Activated CD8-positive, alpha-beta memory T cell treated with anti-CD3 and anti-CD28 coated beads for 1 hour (primary cell): ENCODE measurements around the gene CASTOR2.
"Not testable (repeated sequence)": the region's sequence is repeated elsewhere in the genome, so short reads cannot be mapped to it uniquely, and the experiment has no call there.

Experiments
- DNase-seq, 2 donors: peaks; one replicate each; pipeline ENCODE4 v3.0.0-alpha.2; 2020; ENCODE audit warnings: low read depth in 1 of 2; ENCODE audit errors: extremely low read depth in 1 of 2

The CASTOR2 gene

DNA sequence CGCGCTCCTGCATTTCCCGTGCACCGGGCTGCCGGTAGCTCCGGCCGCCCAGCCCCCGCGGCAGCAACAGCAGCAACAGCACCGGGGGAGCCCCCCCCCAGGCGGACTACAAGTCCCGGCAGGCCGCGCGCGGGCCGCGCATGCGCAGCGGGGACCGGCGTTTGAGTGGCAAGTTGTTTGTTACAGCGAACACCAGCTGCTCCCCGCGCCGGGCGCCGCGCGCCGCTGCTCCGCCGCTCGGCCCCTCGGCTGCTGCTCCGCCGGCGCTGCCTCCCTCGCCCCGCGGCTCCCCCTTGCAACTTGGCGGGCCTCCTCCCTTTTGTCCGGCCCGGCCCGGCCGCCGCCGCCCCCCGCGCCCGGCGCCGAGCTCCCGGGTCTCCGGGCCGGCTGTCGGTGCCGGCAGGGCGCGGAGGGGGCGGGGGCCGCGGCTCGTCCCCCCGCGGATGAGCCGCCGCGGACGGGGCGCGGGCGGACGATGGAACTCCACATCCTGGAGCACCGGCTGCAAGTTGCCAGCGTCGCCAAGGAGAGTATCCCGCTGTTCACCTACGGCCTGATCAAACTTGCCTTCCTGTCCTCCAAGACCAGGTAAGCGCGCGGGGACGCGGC is at the start of gene CASTOR2:
Gene CASTOR2, plus strand, starts transcription at position 195 of the 609 bp plus-strand sequence. Its CDS starts 281 bp downstream, at position 476.
- peak; percentile 12 to 13 for DNase-seq

DNA sequence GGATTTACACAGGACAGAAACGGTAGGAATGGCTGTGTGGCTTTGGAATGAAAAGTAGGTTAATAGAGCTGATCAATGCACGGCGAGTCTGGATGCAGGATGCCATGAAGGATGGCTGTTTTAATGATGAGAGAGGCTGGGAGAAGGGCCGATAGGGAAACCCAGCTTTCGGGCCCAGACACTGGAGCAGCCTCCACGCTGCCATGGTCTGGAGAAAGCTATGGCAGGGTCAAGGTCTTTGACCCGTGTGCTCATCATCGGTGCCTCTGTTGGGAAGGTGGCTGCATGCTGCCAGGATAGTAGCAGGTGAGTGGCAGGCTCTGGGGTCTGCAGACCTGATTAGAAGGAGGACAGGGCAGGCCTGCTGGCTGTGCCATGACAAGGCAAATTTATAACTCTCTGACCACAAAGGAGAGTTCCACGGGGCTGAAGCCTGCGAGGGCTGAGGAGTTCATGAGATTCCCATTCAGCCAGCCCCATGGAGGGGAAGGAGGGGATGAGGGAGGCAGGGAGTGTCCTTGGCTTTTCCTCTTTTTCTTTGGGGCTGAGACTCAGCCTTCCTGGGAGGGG is 42.1 kb upstream of the CASTOR2 start:
- not testable (repeated sequence) for DNase-seq

DNA sequence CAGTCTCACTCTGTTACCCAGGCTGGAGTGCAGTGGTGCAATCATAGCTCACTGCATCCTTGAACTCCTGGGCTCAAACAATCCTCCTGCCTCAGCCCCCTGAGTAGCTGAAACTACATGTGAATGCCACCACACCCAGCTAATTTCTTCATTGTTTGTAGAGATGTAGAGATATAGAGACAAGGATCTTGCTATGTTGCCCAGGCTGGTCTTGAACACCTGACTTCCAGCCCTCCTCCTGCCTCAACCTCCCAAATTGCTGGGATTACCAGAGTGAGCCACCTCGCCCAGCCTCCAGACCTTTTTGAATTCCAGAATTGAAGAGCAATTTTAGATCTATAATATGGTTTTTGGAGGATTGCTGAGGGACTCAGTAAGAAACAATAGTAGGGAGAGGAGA is 40.9 kb upstream of the CASTOR2 start:
- not testable (repeated sequence) for DNase-seq

DNA sequence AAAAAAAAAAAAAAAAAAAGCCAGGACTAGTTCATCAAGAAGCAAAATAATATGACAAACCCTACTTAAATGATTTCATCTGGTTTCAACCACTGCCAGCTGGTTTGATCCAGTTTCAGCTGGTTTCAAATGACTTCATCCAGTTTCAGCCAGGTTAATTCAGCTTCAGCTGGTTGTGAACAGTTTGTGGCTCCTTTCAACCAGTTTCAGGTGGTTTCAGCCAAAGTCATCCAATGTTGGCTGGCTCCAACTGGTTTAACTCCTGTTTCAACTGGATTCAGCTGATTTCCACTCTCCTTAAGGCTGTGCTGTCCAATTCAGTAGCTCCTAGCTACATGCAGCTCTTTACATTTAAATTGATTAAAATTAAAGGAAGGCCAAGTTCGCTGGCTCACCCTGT is 37.5 kb upstream of the CASTOR2 start:
- DNase-seq, result not testable (repeated sequence)

DNA sequence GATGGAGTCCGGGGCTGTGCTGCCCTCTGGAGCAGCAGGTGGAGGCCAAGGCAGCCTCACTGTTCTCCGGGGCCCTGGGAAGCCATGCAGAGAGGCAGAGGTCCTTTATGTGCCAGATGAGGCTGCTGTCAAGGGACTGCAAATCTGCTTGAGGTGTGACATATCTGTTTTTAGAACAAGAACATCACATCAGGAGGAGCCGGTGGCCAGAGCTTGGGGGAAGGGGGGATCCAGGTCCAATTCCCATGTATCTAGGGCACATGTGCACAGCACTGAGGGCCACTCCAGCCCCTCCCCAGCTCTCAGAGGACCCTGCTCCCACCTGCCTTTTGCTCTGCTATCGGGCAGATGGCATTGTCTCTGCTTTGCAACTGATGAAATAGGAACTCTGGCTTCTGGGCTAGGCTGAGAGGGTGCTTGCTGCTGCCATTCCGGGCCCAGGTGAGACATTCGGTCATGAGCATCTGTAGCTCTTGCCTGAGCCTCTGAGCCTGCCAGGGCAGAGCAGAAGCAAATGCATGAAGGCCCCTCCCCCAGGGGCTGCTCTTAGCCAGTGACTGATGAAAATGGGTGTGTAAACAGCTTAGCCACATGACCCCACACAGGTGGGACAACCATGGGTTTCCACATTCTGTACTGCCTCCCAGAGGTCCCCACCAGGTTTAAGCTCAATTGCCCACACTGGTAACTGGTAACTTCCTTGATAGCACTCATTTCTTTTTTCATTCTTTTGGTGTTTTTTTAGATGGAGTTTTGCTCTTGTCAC is 32.8 kb upstream of the CASTOR2 start:
- DNase-seq, result not testable (repeated sequence)

DNA sequence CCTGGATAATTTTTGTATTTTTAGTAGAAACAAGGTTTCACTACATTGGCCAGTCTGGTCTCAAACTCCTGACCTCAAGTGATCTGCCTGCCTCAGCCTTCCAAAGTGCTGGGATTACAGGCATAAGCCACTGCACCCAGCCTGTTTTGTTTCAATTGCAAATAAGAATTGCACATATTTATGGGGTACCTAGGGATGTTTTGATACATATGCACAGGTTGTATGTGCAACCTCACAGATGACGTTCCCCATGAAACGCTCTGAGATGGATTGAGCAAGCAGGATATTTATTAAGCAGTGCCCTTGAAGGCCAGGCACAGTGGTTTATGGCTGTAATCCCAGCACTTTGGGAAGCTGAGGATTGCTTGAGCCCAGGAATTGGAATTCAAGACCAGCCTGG is 25.1 kb upstream of the CASTOR2 start:
- not testable (repeated sequence) for DNase-seq

DNA sequence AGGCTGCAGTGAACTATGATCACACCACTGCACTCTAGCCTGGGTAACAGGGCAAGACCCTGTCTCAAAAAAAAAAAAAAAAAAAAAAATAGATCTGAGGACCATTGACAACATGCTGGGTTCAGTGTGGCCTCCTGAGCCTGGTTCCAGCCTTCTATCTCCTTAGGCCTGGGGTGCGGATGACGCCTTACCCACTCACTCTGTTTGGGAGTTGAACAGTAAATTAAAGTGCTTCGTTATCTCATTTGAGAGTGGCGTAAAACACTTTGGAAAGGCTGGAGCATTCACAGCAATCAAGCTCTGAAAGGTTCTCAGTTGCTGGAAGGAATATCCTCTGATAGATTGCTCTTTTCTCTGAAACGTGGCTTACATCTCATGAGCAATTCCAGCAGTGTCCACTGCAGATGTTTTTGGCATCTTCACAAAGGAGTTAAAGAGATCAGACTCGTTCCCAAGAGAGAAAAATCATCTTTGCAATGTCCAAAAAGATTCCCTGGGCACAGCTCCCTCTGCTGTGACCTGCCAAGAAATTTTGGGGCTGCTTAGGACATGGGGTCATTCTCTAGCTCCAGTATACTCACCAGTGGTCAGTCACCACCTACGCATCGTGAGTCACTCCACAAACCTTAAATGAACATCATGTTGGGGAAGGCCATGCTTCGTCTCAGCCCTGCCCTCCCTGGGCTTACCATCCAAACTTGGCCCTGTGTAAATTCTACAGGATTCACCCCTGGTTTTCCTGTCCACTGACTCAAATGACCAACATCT is 23.0 kb upstream of the CASTOR2 start:
- DNase-seq, result not testable (repeated sequence)

DNA sequence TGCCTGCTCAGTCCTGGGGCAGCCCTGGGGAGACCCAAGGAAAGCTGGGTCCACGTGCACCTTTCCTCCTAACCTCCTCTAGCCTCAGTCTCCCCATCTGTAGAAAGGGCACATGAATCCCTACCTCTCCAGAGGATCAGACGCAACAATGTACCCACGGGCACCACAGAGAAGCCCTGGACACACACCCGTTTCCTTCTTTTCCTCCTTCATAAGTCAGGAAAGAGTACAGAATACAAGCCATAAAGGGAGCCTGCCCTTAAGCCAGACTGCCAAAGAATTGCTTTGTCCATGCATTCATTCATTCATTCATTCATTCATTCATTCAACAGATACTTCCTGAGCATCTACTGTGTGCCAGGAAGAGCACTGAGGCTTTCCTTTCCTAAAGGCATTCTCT is 20.6 kb upstream of the CASTOR2 start:
- not testable (repeated sequence) for DNase-seq

DNA sequence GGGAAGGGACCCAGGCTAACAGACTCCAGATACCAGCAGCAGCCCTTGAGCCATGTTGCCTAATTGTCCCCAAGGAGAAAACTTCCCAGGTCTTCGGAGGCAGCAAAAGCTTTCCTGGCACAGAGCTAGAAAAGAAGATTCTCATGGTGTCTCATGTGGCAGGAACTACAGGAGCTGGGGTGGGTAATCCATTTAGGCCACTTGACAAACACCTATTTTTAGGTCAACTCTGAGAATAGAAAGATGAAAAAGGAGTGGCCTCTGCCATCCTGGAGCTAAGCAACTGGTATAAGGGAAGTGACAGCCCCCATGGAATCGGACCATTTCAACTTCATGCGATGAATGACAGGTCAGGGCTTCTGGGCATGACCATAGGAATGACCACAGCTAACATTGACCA is 16.8 kb upstream of the CASTOR2 start:
- DNase-seq, result not testable (repeated sequence)

DNA sequence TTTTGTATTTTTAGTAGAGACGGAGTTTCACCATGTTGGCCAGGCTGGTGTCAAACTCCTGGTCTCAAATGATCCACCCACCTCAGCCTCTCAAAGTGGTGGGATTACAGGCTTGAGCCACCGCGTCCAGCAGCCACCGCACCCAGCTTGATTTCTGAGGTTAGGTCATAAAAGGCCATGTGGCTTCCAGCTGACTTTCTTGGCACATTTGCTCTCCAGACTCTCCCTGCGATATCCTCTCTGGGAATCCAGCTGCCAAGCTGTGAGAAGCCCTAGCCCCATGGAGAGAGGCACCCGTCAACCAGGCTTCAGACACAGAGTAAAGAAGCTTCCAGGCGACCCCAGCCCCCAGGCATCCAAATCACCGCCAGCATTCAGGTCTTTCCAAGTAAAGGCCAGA is 10.7 kb upstream of the CASTOR2 start:
- DNase-seq, result not testable (repeated sequence)

DNA sequence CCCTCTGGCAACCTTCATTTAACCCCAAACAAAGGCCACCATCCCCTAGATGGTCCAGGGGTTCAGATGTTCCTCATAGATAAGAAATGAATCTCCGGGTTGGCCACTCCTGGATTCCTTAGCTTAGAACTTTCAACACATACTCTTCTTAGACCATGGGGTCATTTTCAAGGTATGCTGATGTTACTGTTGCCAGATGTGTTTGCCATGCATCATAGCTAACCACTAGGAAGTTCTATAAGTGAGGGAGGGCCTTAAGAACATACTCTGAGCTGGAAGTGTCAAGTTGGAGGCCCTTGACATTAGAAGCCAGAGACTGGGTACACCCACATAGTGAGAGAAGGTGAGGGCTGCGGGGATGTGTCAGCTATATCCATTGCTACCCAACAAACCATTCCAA is 6.2 kb upstream of the CASTOR2 start:
- not testable (repeated sequence) for DNase-seq

DNA sequence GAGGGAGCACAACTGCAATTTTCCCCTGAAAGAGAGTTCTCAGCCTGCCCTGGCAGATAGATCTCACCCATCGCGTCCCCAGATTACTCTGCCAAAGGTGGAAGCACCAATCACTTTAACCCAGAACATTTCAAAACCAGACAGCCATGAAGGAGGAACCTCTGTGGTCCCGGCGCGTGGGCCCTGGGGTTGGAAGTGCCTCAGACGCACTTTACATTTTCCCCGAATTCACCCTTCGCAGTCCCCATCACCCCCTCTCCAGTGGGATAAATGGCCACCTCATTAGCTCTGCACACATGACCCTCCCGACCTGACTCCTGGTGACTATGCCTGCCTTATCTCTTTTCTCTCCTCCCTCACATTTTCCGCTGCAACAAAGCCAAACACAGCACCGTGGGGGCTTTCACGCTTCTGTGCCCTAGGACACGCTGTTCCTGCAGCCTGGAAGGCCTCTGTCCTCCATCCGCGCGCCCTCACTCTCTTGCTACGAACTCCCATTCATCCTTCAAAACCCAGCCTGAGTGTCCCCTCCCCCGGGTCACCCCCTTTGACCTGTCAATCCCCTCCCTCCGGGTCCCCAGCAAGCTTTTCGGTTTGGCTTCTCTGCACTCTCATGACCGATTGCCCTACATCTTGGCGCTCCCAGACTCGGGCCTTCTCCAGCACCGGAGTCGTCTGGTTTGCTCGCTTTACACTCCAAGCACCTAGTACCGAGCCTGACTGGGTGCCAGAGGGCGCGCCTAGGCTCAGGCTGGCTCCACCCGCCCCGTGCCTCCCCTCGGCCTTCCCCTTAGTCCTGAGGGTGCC is 598 bp upstream of the CASTOR2 start:
- not testable (repeated sequence) for DNase-seq

DNA sequence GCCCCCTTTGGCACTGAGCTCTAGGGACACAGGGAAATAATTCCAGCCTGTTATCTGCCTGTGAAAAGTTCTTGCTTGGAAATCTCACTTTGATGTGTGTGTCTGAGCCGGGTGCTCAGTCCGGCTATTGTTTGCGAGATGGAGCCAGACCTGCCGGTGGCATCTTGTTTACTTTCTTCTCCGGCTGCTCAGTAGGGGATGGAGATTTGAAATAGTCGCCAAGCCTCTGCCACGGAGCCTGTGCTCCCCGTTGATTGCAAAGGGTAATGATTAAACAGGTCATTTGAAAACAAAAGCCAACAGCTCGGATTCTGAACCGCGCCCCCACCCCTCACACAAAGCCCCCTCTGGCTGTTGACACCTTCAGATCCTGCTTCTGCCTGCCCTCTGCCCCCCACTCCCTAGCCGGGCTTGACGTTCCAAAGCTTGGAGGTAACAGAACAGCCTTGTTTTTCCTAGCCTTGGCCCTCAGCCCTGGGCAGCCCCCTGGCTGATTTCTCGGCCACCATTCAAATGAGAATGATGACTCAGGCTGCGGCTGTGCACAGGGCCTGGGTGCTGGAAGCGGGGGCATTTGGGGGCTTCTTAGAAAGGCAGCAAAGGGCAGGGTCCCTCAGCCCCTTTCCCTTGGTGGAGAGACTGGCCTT is 1.8 kb downstream of the CASTOR2 start:
- not testable (repeated sequence) for DNase-seq

DNA sequence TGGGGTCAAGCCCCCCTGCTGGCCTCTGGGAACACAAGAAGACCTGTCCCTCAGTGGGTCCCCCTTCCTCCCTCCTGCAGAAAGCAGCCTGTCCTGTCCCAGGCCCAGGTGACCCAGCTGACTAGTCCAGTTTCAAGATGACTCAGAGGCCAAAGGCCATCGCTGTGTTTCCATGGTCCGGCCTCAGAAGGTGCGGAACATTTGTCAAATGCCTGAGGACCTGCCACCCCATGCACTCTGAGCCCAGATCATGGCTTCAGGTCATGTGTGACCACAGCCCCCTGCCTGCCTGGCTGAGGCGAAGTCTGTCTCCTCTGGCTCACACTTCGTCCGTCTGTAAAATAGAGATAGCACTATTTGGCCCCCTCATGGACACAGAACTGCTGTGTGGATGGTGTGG is 2.4 kb downstream of the CASTOR2 start:
- not testable (repeated sequence) for DNase-seq

DNA sequence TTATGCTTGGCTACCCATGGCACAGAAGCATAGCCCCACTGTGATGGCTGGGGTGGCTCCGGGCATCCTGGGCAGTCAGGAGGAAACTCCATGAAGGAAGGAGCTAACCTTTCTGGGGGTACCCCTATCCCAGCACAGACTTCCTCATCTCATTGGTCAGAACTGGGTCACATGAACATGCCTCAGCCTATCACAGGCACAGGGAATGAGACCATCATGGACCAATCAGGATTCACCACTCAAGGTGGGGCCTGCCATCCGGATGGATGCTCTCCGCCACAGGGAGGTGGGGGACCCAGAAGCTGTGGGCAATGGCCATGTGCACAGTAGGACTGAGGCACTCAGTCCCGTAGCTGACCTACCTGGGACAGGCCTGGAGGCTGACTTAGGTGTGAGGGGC is 6.9 kb downstream of the CASTOR2 start:
- not testable (repeated sequence) for DNase-seq

DNA sequence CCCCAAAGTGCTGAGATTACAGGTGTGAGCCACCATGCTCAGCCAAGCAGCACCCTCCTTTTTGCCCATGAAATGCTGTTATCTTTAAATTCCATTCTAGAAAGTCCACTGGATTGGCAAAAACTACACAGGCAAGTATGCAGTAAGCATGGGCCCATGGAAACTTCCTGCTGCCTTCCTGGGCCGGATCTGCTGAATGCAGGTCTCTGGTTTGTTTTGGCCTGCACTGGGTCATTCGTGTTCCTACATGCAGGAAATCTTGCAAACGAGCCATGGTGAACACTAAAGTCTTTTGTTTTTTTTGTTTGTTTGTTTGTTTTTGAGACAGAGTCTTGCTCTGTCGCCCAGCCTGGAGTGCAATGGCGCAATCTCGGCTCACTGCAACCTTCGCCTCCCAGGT is 7.9 kb downstream of the CASTOR2 start:
- not testable (repeated sequence) for DNase-seq

DNA sequence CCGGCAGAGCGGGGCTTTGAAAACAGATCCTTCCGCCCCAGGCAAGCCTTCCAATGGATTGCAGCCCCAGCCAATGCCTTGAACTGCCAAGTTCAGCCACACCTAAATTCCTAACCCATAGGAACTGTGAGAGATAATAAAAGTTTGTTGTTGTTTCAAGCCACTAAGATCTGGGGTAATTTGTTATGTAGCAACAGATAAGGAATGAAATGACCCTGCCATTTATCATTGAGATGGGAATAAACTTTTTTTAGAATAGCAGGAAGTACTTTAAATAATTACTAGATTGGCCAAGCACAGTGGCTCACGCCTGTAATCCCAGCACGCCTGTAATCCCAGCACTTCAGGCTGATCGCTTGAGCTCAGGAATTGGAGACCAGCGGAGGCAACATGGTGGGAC is 11.5 kb downstream of the CASTOR2 start:
- DNase-seq, result not testable (repeated sequence)

DNA sequence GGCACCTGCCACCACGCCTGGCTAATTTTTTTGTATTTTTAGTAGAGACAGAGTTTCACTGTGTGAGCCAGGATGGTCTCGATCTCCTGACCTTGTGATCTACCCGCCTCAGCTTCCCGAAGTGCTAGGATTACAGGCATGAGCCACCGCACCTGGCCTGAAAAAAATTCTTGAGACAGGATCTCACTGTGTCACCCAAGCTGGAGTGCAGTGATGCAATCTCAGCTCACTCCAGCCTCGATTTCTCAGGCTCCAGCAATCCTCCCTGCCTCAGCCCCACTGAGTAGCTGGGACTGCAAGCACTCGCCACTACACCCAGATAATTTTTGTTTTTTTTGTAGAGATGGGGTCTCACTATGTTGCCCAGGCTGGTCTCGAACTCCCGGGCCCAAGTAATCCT is 13.0 kb downstream of the CASTOR2 start:
- not testable (repeated sequence) for DNase-seq

DNA sequence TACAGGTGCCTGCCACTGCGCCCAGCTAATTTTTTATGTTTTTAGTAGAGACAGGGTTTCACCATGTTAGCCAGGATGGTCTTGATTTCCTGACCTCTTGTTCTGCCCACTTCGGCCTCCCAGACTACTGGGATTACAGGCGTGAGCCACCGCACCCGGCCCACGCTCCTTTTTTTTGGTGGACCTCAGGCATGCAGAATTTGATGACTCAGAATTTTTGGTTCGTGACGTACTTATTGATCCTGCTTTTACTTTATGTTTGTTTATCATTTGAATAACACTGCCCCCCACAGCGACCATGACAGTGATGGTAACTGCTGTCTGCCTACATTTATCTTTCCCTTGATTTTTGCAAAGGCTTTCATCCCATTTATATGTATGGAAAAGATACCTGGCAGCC is 23.9 kb downstream of the CASTOR2 start:
- not testable (repeated sequence) for DNase-seq

DNA sequence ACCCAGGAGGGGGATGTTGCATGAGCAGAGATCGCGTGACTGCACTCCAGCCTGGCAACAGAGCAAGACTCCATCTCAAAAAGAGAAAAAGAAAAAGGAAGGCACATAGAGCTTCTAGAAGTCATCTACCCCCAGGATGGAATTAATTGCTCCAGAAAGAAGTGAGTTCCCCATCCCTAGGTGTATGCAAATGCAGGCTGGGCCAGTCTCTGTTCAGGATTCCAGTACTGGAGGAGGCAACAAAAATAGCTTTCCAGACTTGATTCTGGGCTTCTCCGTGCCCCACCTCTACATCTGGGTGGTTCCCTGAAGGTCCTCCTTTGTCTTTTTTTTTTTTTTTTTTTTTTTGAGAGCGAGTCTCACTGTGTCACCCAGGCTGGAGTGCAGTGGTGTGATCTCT is 28.6 kb downstream of the CASTOR2 start:
- no peak for DNase-seq
